ENCODE data around the gene ACOD1.
A peak's percentile ranks its signal among the peaks of the same experiment; 100 is the strongest.
"Not testable (repeated sequence)": the region's sequence is repeated elsewhere in the genome, so short reads cannot be mapped to it uniquely, and the experiment has no call there.

Gene ACOD1
- 0 reads per million in 2 experiments for total RNA-seq

- no peak for DNase-seq (ENCODE audit: low read depth)
Measured at GRCh38 chr13:76948149-76948548, at the start of gene ACOD1. Gene ACOD1, plus strand, starts transcription at chr13:76948511. Its CDS starts 48 bp downstream, at chr13:76948559.

- DNase-seq (ENCODE audit: low read depth), result not testable (repeated sequence)
Measured at GRCh38 chr13:76899066-76899465, 49.2 kb upstream of the ACOD1 start.

GRCh38 chr13:76903544-76904162 lies 44.7 kb upstream of the ACOD1 start:
- DNase-seq (ENCODE audit: low read depth), result peak; percentile 44

GRCh38 chr13:76904507-76904906 lies 43.8 kb upstream of the ACOD1 start:
- no peak for DNase-seq (ENCODE audit: low read depth)

- DNase-seq (ENCODE audit: low read depth), result no peak
Measured at GRCh38 chr13:76912476-76912875, 35.8 kb upstream of the ACOD1 start.

- no peak for DNase-seq (ENCODE audit: low read depth)
Measured at GRCh38 chr13:76913898-76914297, 34.4 kb upstream of the ACOD1 start.

- DNase-seq (ENCODE audit: low read depth), result no peak
Measured at GRCh38 chr13:76917095-76917494, 31.2 kb upstream of the ACOD1 start.

GRCh38 chr13:76917755-76918481 lies 30.4 kb upstream of the ACOD1 start:
- not testable (repeated sequence) for DNase-seq (ENCODE audit: low read depth)

GRCh38 chr13:76921516-76921915 lies 26.8 kb upstream of the ACOD1 start:
- no peak for DNase-seq (ENCODE audit: low read depth)

- DNase-seq (ENCODE audit: low read depth), result no peak
Measured at GRCh38 chr13:76925115-76925514, 23.2 kb upstream of the ACOD1 start.

GRCh38 chr13:76927955-76928354 lies 20.4 kb upstream of the ACOD1 start:
- no peak for DNase-seq (ENCODE audit: low read depth)

GRCh38 chr13:76928456-76928855 lies 19.9 kb upstream of the ACOD1 start:
- DNase-seq (ENCODE audit: low read depth), result no peak

GRCh38 chr13:76929320-76929719 lies 19.0 kb upstream of the ACOD1 start:
- no peak for DNase-seq (ENCODE audit: low read depth)

GRCh38 chr13:76929851-76930374 lies 18.4 kb upstream of the ACOD1 start:
- no peak for DNase-seq (ENCODE audit: low read depth)

- DNase-seq (ENCODE audit: low read depth), result no peak
Measured at GRCh38 chr13:76932076-76932475, 16.2 kb upstream of the ACOD1 start.

GRCh38 chr13:76934671-76935070 lies 13.6 kb upstream of the ACOD1 start:
- DNase-seq (ENCODE audit: low read depth), result no peak

GRCh38 chr13:76936763-76937162 lies 11.5 kb upstream of the ACOD1 start:
- no peak for DNase-seq (ENCODE audit: low read depth)

GRCh38 chr13:76937281-76937820 lies 11.0 kb upstream of the ACOD1 start:
- no peak for DNase-seq (ENCODE audit: low read depth)

- DNase-seq (ENCODE audit: low read depth), result no peak
Measured at GRCh38 chr13:76939215-76939614, 9.1 kb upstream of the ACOD1 start.

- no peak for DNase-seq (ENCODE audit: low read depth)
Measured at GRCh38 chr13:76942363-76942762, 5.9 kb upstream of the ACOD1 start.

- no peak for DNase-seq (ENCODE audit: low read depth)
Measured at GRCh38 chr13:76943646-76944045, 4.7 kb upstream of the ACOD1 start.

GRCh38 chr13:76944456-76944855 lies 3.9 kb upstream of the ACOD1 start:
- DNase-seq (ENCODE audit: low read depth), result no peak

- DNase-seq (ENCODE audit: low read depth), result no peak
Measured at GRCh38 chr13:76950101-76950500, 1.8 kb downstream of the ACOD1 start.

All from T follicular helper cell (primary cell).